IMR-90 (cell line): ENCODE results near the gene STXBP6.

Experiments used
- CEBPB ChIP-seq: IDR thresholded peaks from 2 replicates; pipeline ENCODE4 v1.6.1; 2012; ENCODE audit warnings: low read depth, low read length, improper control_type of control experiment
- CHD1 ChIP-seq: IDR thresholded peaks from 2 replicates; pipeline ENCODE4 v1.6.1; 2012; ENCODE audit warnings: low read depth, low read length, improper control_type of control experiment
- FOS ChIP-seq: fragments of 150-350 bp; IDR thresholded peaks from 2 replicates; pipeline ENCODE4 v1.6.1; 2016; ENCODE audit warnings: low read depth, low read length
- MAFK ChIP-seq: IDR thresholded peaks from 2 replicates; pipeline ENCODE4 v1.6.1; 2012; ENCODE audit warnings: low read depth, low read length, improper control_type of control experiment
- NFE2L2 ChIP-seq: fragments of 150-350 bp; IDR thresholded peaks from 2 replicates; pipeline ENCODE4 v1.6.1; 2016; ENCODE audit warnings: low read depth, mild to moderate bottlenecking, low read length
- POLR2A ChIP-seq: IDR thresholded peaks from 2 replicates; pipeline ENCODE4 v1.6.1; 2012; ENCODE audit warnings: mild to moderate bottlenecking, low read depth, low read length
- RAD21 ChIP-seq: IDR thresholded peaks from 2 replicates; pipeline ENCODE4 v1.6.1; 2012; ENCODE audit warnings: low read length, improper control_type of control experiment
- RCOR1 ChIP-seq: IDR thresholded peaks from 2 replicates; pipeline ENCODE4 v1.6.1; 2012; ENCODE audit warnings: mild to moderate bottlenecking, low read length, improper control_type of control experiment; ENCODE audit not compliant: insufficient replicate concordance
- RFX5 ChIP-seq: IDR thresholded peaks from 2 replicates; pipeline ENCODE4 v1.8.0; 2012; ENCODE audit warnings: low read depth, mild to moderate bottlenecking, low read length, moderate library complexity
- SMC3 ChIP-seq: fragments of 150-350 bp; IDR thresholded peaks from 2 replicates; pipeline ENCODE4 v1.6.1; 2016; ENCODE audit warnings: low read depth, mild to moderate bottlenecking, antibody characterized with exemption, low read length, moderate library complexity
- TF ChIP-seq, protein P1 (sequence below): conservative IDR thresholded peaks from 2 replicates; pipeline ENCODE4 v1.5.1; 2012; ENCODE audit warnings: mild to moderate bottlenecking, low read depth, low read length, improper control_type of control experiment
- TF ChIP-seq, protein P2 (sequence below): fragments of 150-350 bp; IDR thresholded peaks from 2 replicates; pipeline ENCODE4 v1.6.1; 2017; ENCODE audit warnings: mild to moderate bottlenecking, antibody characterized with exemption, low read length, low read depth
- TF ChIP-seq, protein P3 (sequence below): fragments of 150-350 bp; IDR thresholded peaks from 2 replicates; pipeline ENCODE4 v1.6.1; 2016; ENCODE audit warnings: low read depth, mild to moderate bottlenecking, low read length, moderate library complexity, borderline replicate concordance

DNA sequence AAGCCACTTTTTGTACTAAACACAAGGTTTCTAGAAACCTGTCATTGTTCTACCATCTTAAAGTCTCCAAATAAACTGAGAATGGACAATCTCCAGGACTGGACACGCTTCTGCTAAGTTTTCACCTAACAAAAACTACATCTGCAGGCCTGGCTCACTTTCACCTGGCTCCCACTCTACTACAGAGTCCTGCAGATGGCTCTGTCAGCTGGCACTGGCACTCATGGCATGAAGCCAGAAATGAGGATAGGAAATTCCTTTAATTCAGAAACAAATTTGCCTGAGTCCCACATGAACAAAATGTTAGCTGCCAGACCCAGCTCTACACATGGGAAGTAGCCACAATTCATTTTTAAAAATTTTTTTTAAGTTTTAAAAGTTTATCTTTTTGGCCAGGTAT is 42.1 kb downstream of the STXBP6 start:
- TF ChIP-seq, protein P1, sequence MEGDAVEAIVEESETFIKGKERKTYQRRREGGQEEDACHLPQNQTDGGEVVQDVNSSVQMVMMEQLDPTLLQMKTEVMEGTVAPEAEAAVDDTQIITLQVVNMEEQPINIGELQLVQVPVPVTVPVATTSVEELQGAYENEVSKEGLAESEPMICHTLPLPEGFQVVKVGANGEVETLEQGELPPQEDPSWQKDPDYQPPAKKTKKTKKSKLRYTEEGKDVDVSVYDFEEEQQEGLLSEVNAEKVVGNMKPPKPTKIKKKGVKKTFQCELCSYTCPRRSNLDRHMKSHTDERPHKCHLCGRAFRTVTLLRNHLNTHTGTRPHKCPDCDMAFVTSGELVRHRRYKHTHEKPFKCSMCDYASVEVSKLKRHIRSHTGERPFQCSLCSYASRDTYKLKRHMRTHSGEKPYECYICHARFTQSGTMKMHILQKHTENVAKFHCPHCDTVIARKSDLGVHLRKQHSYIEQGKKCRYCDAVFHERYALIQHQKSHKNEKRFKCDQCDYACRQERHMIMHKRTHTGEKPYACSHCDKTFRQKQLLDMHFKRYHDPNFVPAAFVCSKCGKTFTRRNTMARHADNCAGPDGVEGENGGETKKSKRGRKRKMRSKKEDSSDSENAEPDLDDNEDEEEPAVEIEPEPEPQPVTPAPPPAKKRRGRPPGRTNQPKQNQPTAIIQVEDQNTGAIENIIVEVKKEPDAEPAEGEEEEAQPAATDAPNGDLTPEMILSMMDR = no peak
- no peak for TF ChIP-seq POLR2A
- no peak for TF ChIP-seq RFX5
- no peak for TF ChIP-seq RCOR1
- TF ChIP-seq, protein P2, sequence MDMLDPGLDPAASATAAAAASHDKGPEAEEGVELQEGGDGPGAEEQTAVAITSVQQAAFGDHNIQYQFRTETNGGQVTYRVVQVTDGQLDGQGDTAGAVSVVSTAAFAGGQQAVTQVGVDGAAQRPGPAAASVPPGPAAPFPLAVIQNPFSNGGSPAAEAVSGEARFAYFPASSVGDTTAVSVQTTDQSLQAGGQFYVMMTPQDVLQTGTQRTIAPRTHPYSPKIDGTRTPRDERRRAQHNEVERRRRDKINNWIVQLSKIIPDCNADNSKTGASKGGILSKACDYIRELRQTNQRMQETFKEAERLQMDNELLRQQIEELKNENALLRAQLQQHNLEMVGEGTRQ = no peak
- no peak for TF ChIP-seq SMC3
- no peak for TF ChIP-seq RAD21
- TF ChIP-seq CEBPB = no peak
- TF ChIP-seq, protein P3, sequence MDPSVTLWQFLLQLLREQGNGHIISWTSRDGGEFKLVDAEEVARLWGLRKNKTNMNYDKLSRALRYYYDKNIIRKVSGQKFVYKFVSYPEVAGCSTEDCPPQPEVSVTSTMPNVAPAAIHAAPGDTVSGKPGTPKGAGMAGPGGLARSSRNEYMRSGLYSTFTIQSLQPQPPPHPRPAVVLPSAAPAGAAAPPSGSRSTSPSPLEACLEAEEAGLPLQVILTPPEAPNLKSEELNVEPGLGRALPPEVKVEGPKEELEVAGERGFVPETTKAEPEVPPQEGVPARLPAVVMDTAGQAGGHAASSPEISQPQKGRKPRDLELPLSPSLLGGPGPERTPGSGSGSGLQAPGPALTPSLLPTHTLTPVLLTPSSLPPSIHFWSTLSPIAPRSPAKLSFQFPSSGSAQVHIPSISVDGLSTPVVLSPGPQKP = no peak
- no peak for TF ChIP-seq NFE2L2
- TF ChIP-seq MAFK = no peak
- TF ChIP-seq CHD1 = no peak
- no peak for TF ChIP-seq FOS
